GM12891 (cell line): Measurements from ENCODE around the gene TLE6.

ENCODE experiments used
- PAX5 ChIP-seq: IDR thresholded peaks from 2 replicates; pipeline ENCODE4 v1.6.1; 2011; ENCODE audit warnings: low read length, moderate library complexity, mild to moderate bottlenecking; ENCODE audit not compliant: insufficient read depth, severe bottlenecking
- POLR2A ChIP-seq: IDR thresholded peaks from 2 replicates; pipeline ENCODE4 v1.6.1; 2011; ENCODE audit warnings: low read depth, low read length, control low read depth
- POLR2AphosphoS5 ChIP-seq: IDR thresholded peaks from 2 replicates; pipeline ENCODE4 v1.6.1; 2011; ENCODE audit warnings: low read depth, low read length, control low read depth
- POU2F2 ChIP-seq: IDR thresholded peaks from 2 replicates; pipeline ENCODE4 v1.6.1; 2011; ENCODE audit warnings: low read depth, mild to moderate bottlenecking, control low read depth, low read length, moderate library complexity
- SPI1 ChIP-seq: IDR thresholded peaks from 2 replicates; pipeline ENCODE4 v1.6.1; 2011; ENCODE audit warnings: low read depth, low read length, control low read depth
- TAF1 ChIP-seq: IDR thresholded peaks from 2 replicates; pipeline ENCODE4 v1.6.1; 2011; ENCODE audit warnings: low read depth, low read length, control low read depth

DNA sequence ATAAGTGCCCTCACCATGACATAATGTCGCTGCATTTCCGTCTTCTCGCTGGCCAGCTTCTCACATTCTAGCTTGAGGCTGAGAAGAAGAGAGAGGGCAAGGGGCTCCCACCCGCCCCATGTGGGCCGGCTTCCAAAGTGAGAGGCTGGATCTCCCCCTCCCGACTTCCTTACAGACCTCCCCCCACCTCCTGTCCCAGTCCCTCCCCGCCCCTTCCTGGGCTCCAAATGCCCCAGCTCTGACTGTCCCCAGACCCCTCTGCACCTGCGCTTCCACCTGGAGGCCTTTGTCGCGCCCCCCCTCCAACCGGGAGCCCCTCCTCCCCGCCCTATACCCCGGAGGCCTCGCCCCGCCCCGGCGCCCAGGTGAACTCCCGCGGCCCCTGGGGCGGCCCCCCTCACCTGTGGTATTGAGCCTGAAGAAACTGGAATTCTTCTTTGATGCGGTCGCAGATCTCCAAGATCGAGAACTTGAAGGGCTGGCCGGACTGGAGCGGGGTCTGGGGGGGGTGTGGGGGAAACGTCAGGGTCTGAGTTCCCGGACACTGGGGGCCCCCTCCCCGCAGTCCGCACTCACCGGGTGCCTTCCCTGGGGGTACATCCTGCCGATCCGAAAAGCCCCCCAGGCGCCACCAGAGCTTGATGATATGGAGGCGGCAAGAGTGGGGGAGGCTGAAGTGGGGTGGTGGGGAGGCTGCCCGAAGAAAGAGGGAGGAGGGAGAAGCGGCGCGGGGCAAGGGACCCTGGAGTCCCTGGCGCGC lies 51.1 kb downstream of the TLE6 start:
- no peak for TF ChIP-seq POLR2A
- TF ChIP-seq SPI1, result no peak
- no peak for TF ChIP-seq TAF1
- TF ChIP-seq POU2F2, result no peak
- TF ChIP-seq POLR2AphosphoS5, result no peak
- no peak for TF ChIP-seq PAX5
